Activated naive CD8-positive, alpha-beta T cell treated with anti-CD3 and anti-CD28 coated beads, Interleukin-2, amount 50 U/mL, for 16 hours (primary cell): ENCODE data around the gene ARPC4.

Experiments used
- DNase-seq: peaks from one replicate; pipeline ENCODE4 v3.0.0-alpha.2; 2020; ENCODE audit warnings: low read depth, low spot score

ARPC4 gene

GRCh38 chr3:9855594-9855993 is 62.7 kb downstream of the ARPC4 start:
- DNase-seq: no peak
